ENCODE data around the gene SH3RF3.

The SH3RF3 gene

GRCh38 chr2:109438146-109438545 is 309.1 kb downstream of the SH3RF3 start:
- Histone ChIP-seq H3K9ac (no peak overlapping the region), H2AFZ (no peak overlapping the region), H3K4me1 (no peaks in the 10 kb centered on the region), H3K27me3 (ENCODE audit: control insufficient read depth, insufficient read depth, low read length) (no peaks in the 10 kb centered on the region), H3K36me3 (ENCODE audit: control insufficient read depth, insufficient read depth, low read length) (no peaks in the 10 kb centered on the region), H3K4me3 (ENCODE audit: low read depth, low read length) (no peak overlapping the region), H3K27ac (no peak overlapping the region), H3K4me2 (ENCODE audit: low read length) (no peak overlapping the region), H3K9me3 (ENCODE audit: control insufficient read depth, low read length) (no peaks in the 10 kb centered on the region), H3K79me2 (no peaks in the 10 kb centered on the region)
- TF ChIP-seq CTCF (IDR thresholded peaks at IDR 0.05), result no peak

- TF ChIP-seq CTCF (IDR thresholded peaks at IDR 0.05), result no peak
- Histone ChIP-seq H3K9me3 (ENCODE audit: control insufficient read depth, low read length) (no peaks in the 10 kb centered on the region), H3K4me1 (no peaks in the 10 kb centered on the region), H3K36me3 (ENCODE audit: control insufficient read depth, insufficient read depth, low read length) (no peaks in the 10 kb centered on the region), H2AFZ (no peak overlapping the region), H3K4me3 (ENCODE audit: low read depth, low read length) (no peak overlapping the region), H3K27ac (no peak overlapping the region), H3K79me2 (no peaks in the 10 kb centered on the region), H3K9ac (no peak overlapping the region), H3K27me3 (ENCODE audit: control insufficient read depth, insufficient read depth, low read length) (no peaks in the 10 kb centered on the region), H3K4me2 (ENCODE audit: low read length) (no peak overlapping the region)
Measured at GRCh38 chr2:109438773-109439389, 309.9 kb downstream of the SH3RF3 start.

DNA sequence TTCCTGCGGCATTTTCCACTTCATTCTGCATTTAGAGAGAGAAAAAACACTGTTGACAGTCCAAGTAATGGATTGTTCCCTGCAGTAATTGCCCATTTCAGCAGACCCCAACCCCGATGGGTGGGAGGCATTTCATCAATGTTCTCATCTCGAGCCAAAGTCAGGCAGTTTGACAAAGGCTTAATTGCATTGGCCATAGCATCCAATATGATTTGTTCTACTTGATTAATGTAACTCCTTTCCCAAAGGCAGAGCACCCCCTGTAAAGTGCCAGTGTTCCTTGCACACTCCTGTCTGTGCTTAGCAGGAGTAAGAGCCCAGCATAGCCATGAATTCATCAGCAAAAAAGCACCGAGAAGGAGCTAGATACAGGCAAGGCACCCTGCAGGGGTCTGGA is 310.4 kb downstream of the SH3RF3 start:
- H3K9ac ChIP-seq, result no peak overlapping the region
- H3K36me3 ChIP-seq (ENCODE audit: control insufficient read depth, insufficient read depth, low read length), result no peaks in the 10 kb centered on the region
- H3K9me3 ChIP-seq (ENCODE audit: control insufficient read depth, low read length), result no peaks in the 10 kb centered on the region
- H3K4me3 ChIP-seq (ENCODE audit: low read depth, low read length), result no peak overlapping the region
- H2AFZ ChIP-seq, result no peak overlapping the region
- H3K79me2 ChIP-seq, result no peaks in the 10 kb centered on the region
- TF ChIP-seq CTCF (IDR thresholded peaks at IDR 0.05), result no peak
- H3K4me2 ChIP-seq (ENCODE audit: low read length), result no peak overlapping the region
- H3K27ac ChIP-seq, result no peak overlapping the region
- no peaks in the 10 kb centered on the region for H3K27me3 ChIP-seq (ENCODE audit: control insufficient read depth, insufficient read depth, low read length)
- H3K4me1 ChIP-seq, result no peaks in the 10 kb centered on the region

- Histone ChIP-seq H3K4me3 (ENCODE audit: low read depth, low read length) (no peak overlapping the region), H3K9me3 (ENCODE audit: control insufficient read depth, low read length) (no peaks in the 10 kb centered on the region), H3K4me1 (no peaks in the 10 kb centered on the region), H3K79me2 (no peaks in the 10 kb centered on the region), H3K9ac (no peak overlapping the region), H3K27ac (no peak overlapping the region), H2AFZ (no peak overlapping the region), H3K4me2 (ENCODE audit: low read length) (no peak overlapping the region), H3K36me3 (ENCODE audit: control insufficient read depth, insufficient read depth, low read length) (no peaks in the 10 kb centered on the region), H3K27me3 (ENCODE audit: control insufficient read depth, insufficient read depth, low read length) (no peaks in the 10 kb centered on the region)
- TF ChIP-seq CTCF (IDR thresholded peaks at IDR 0.05), result no peak
Measured at GRCh38 chr2:109439986-109440385, 311.0 kb downstream of the SH3RF3 start.

DNA sequence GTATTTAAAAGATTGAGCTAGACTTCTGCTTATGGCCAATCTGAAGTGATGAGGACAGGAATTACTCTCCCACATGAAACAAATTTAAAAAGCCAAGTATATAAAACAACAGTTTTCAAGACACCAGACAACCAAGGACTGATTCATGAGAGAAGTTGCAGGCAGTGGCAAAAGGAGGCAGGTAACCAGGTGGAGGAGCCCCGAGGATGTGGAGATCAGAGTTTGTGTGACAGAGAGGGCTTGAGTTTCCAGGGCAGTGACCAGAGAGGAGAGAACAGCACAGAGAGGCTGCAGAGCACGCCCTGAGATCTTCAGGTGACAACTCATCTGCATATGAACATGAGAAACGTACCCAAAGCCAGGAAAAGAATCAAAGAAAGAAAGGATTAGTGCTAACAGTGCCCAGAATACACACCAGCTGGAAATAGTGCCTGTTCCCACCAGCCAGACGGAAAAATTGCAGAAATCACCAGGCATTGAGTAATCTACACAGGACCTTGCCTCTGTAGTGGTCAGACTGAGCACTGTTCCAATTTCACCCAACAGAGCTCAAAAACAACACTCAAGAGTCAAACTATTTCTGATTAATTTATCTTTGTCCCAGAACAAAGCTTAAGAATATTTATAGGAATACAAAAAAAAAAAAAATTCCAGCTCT is 311.6 kb downstream of the SH3RF3 start:
- Histone ChIP-seq H3K4me3 (ENCODE audit: low read depth, low read length) (no peak overlapping the region), H3K27me3 (ENCODE audit: control insufficient read depth, insufficient read depth, low read length) (no peaks in the 10 kb centered on the region)

More for the DNA sequence above, 311.6 kb downstream of the SH3RF3 start:
- Histone ChIP-seq H3K9ac (no peak overlapping the region), H3K27ac (no peak overlapping the region), H3K36me3 (ENCODE audit: control insufficient read depth, insufficient read depth, low read length) (no peaks in the 10 kb centered on the region), H2AFZ (no peak overlapping the region), H3K4me1 (no peaks in the 10 kb centered on the region), H3K79me2 (no peaks in the 10 kb centered on the region), H3K9me3 (ENCODE audit: control insufficient read depth, low read length) (no peaks in the 10 kb centered on the region), H3K4me2 (ENCODE audit: low read length) (no peak overlapping the region)
- no peak for TF ChIP-seq CTCF (IDR thresholded peaks at IDR 0.05)
